Keratinocyte (primary cell): Measurements from ENCODE around the gene DDX52.
"Not testable (repeated sequence)": the region's sequence is repeated elsewhere in the genome, so short reads cannot be mapped to it uniquely, and the experiment has no call there.

Experiments used
- EZH2 ChIP-seq: IDR thresholded peaks from one replicate; pipeline ENCODE4 v1.6.1; 2012; ENCODE audit warnings: inconsistent platforms, mild to moderate bottlenecking, low read length, moderate library complexity
- TF ChIP-seq, protein P1 (sequence below), 3 experiments: IDR thresholded peaks in 1 of 3; conservative IDR thresholded peaks in 1 of 3; optimal IDR thresholded peaks in 1 of 3; 2 replicates in 2 of 3; 3 replicates in 1 of 3; pipeline versions ENCODE3 to v1.5.1; 2011; ENCODE audit warnings: low read length in 3 of 3, mild to moderate bottlenecking in 3 of 3, moderate library complexity in 2 of 3, control low read depth in 1 of 3, inconsistent platforms in 1 of 3; ENCODE audit not compliant: insufficient read depth in 2 of 3; ENCODE audit errors: extremely low read depth in 1 of 3

DNA sequence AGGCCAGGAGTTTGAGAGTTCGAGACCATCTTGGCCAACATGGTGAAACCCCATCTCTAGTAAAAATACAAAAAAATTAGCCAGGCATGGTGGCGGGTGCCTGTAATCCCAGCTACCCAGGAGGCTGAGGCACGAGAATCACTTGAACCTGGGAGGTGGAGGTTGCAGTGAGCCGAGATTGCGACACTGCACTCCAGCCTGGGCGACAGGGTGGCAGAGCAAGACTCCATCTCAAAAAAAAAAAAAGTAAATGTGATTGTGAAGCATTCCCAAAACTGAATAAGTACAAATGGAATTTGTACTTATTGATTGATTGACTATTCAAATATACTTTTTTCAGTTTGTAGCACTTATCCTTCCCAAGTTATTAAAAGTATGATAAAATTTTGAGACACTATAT is 26.8 kb downstream of the DDX52 start:
- TF ChIP-seq, protein P1, sequence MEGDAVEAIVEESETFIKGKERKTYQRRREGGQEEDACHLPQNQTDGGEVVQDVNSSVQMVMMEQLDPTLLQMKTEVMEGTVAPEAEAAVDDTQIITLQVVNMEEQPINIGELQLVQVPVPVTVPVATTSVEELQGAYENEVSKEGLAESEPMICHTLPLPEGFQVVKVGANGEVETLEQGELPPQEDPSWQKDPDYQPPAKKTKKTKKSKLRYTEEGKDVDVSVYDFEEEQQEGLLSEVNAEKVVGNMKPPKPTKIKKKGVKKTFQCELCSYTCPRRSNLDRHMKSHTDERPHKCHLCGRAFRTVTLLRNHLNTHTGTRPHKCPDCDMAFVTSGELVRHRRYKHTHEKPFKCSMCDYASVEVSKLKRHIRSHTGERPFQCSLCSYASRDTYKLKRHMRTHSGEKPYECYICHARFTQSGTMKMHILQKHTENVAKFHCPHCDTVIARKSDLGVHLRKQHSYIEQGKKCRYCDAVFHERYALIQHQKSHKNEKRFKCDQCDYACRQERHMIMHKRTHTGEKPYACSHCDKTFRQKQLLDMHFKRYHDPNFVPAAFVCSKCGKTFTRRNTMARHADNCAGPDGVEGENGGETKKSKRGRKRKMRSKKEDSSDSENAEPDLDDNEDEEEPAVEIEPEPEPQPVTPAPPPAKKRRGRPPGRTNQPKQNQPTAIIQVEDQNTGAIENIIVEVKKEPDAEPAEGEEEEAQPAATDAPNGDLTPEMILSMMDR (optimal IDR thresholded peaks at IDR 0.05 in 1 of 3, IDR thresholded peaks at IDR 0.05 in 1 of 3, conservative IDR thresholded peaks at IDR 0.05 in 1 of 3; ENCODE audit: extremely low read depth in 1 of 3, insufficient read depth in 2 of 3, low read length in 3 of 3) = not testable (repeated sequence)
- TF ChIP-seq EZH2 = not testable (repeated sequence)
